Mesenchymal stem cell (in vitro differentiated cells and primary cell): ENCODE data around the gene SMO.

ENCODE experiments used
- DNase-seq: peaks from one replicate; pipeline ENCODE4 v3.0.0-alpha.2; 2013
- H2AFZ ChIP-seq: one replicate; pipeline ENCODE4 v1.6.1; 2013; ENCODE audit warnings: low read depth, mild to moderate bottlenecking, control low read depth, inconsistent platforms, low read length, moderate library complexity
- H2AK5ac ChIP-seq: 2 replicates; pipeline ENCODE4 v1.6.1; 2013; ENCODE audit warnings: low read length, moderate library complexity, mild to moderate bottlenecking, inconsistent platforms; ENCODE audit not compliant: severe bottlenecking
- H2BK120ac ChIP-seq: one replicate; pipeline ENCODE4 v1.6.1; 2013; ENCODE audit warnings: low read depth, mild to moderate bottlenecking, inconsistent platforms, low read length, moderate library complexity
- H2BK12ac ChIP-seq, 2 experiments: one replicate each; pipeline ENCODE4 v1.6.1; 2013; ENCODE audit warnings: inconsistent platforms in 2 of 2, low read length in 2 of 2, mild to moderate bottlenecking in 2 of 2, moderate library complexity in 2 of 2, control low read depth in 1 of 2
- H2BK15ac ChIP-seq: one replicate; pipeline ENCODE4 v1.6.1; 2013; ENCODE audit warnings: mild to moderate bottlenecking, low read depth, inconsistent platforms; ENCODE audit not compliant: poor library complexity, severe bottlenecking
- H2BK5ac ChIP-seq: 2 replicates; pipeline ENCODE4 v1.6.1; 2013; ENCODE audit warnings: low read depth, mild to moderate bottlenecking, low read length, control low read depth, inconsistent platforms; ENCODE audit not compliant: poor library complexity, severe bottlenecking
- H3K14ac ChIP-seq, 2 experiments: one replicate each; pipeline ENCODE4 v1.6.1; 2013; ENCODE audit warnings: inconsistent platforms in 2 of 2, low read length in 2 of 2, control low read depth in 1 of 2, mild to moderate bottlenecking in 1 of 2, moderate library complexity in 1 of 2
- H3K18ac ChIP-seq, 2 experiments: one replicate each; pipeline ENCODE4 v1.6.1; 2013; ENCODE audit warnings: inconsistent platforms in 2 of 2, low read length in 2 of 2, control low read depth in 1 of 2, low read depth in 1 of 2, mild to moderate bottlenecking in 1 of 2
- H3K23ac ChIP-seq, 2 experiments: one replicate each; pipeline ENCODE4 v1.6.1; 2013; ENCODE audit warnings: inconsistent platforms in 2 of 2, low read length in 2 of 2, mild to moderate bottlenecking in 2 of 2, moderate library complexity in 2 of 2, control low read depth in 1 of 2
- H3K27ac ChIP-seq: 2 replicates; pipeline ENCODE4 v1.5.1; 2013; ENCODE audit warnings: mild to moderate bottlenecking, moderate library complexity, low read length, control low read depth, inconsistent platforms; ENCODE audit not compliant: poor library complexity, severe bottlenecking
- H3K27me3 ChIP-seq, 2 experiments: 2 replicates each; pipeline versions ENCODE4 v1.6.1 to v1.7.0; 2013; ENCODE audit warnings: low read length in 2 of 2, mild to moderate bottlenecking in 2 of 2, moderate library complexity in 2 of 2, control low read depth in 1 of 2, inconsistent platforms in 1 of 2; ENCODE audit not compliant: control insufficient read depth in 1 of 2, insufficient read depth in 1 of 2
- H3K36me3 ChIP-seq, 2 experiments: 2 replicates each; pipeline versions ENCODE4 v1.6.1 to v1.7.0; 2013; ENCODE audit warnings: low read length in 2 of 2, control low read depth in 1 of 2, inconsistent platforms in 1 of 2, low read depth in 1 of 2, mild to moderate bottlenecking in 1 of 2; ENCODE audit not compliant: insufficient read depth in 2 of 2, control insufficient read depth in 1 of 2
- H3K4ac ChIP-seq, 2 experiments: one replicate each; pipeline ENCODE4 v1.6.1; 2013; ENCODE audit warnings: inconsistent platforms in 2 of 2, low read length in 2 of 2, mild to moderate bottlenecking in 2 of 2, moderate library complexity in 2 of 2, control low read depth in 1 of 2, low read depth in 1 of 2
- H3K4me1 ChIP-seq: 2 replicates; pipeline ENCODE4 v1.6.1; 2013; ENCODE audit warnings: low read depth, low read length, control low read depth; ENCODE audit not compliant: control insufficient read depth, insufficient read depth
- H3K4me2 ChIP-seq: 2 replicates; pipeline ENCODE4 v1.6.1; 2013; ENCODE audit warnings: low read length, mild to moderate bottlenecking, inconsistent platforms; ENCODE audit not compliant: poor library complexity, severe bottlenecking
- H3K4me3 ChIP-seq, 2 experiments: 2 replicates each; pipeline versions ENCODE4 v1.5.1 to v1.7.0; 2013; ENCODE audit warnings: low read length in 2 of 2, mild to moderate bottlenecking in 2 of 2, control low read depth in 1 of 2, low read depth in 1 of 2; ENCODE audit not compliant: insufficient read depth in 1 of 2
- H3K79me1 ChIP-seq: replicated peaks from 2 replicates; pipeline ENCODE4 v1.6.1; 2013; ENCODE audit warnings: mild to moderate bottlenecking, control low read depth, low read length, inconsistent platforms; ENCODE audit not compliant: poor library complexity, severe bottlenecking
- H3K9ac ChIP-seq: 2 replicates; pipeline ENCODE4 v1.7.0; 2013; ENCODE audit warnings: mild to moderate bottlenecking, low read length, moderate library complexity
- H3K9me3 ChIP-seq: 2 replicates; pipeline ENCODE4 v1.7.0; 2013; ENCODE audit warnings: mild to moderate bottlenecking, low read length; ENCODE audit not compliant: control insufficient read depth
- H4K8ac ChIP-seq: one replicate; pipeline ENCODE4 v1.6.1; 2013; ENCODE audit warnings: inconsistent platforms, mild to moderate bottlenecking, low read length, moderate library complexity
- H4K91ac ChIP-seq: one replicate; pipeline ENCODE4 v1.6.1; 2013; ENCODE audit warnings: mild to moderate bottlenecking, low read length, inconsistent platforms
- WGBS: methylation state at CpG from one replicate; pipeline ENCODE4 v1.1.7; 2013; ENCODE audit warnings: mixed read lengths; 5-methylcytosine and 5-hydroxymethylcytosine counted together

Gene SMO

GRCh38 chr7:129205987-129206785, 17.8 kb downstream of the SMO start:
- no peaks in the 10 kb centered on the region for H3K9me3 ChIP-seq
- H3K36me3 ChIP-seq = peaks cover 0 to 64% of the 10 kb centered on the region in 2 experiments
- no peak overlapping the region for H2AFZ ChIP-seq
- no peak overlapping the region for H2BK5ac ChIP-seq
- H3K9ac ChIP-seq = no peak overlapping the region
- H3K4me3 ChIP-seq = no peak overlapping the region
- H3K27ac ChIP-seq = no peak overlapping the region
- H3K79me1 ChIP-seq = peaks cover 14% of the 10 kb centered on the region
- peaks cover 0 to 19% of the 10 kb centered on the region in 2 experiments for H3K27me3 ChIP-seq
- H2BK120ac ChIP-seq = no peak overlapping the region
- DNase-seq = no peak
- H3K18ac ChIP-seq = no peak overlapping the region
- no peak overlapping the region for H3K4me2 ChIP-seq
- H4K8ac ChIP-seq = no peak overlapping the region
- H3K14ac ChIP-seq = no peak overlapping the region
- H2BK12ac ChIP-seq = no peak overlapping the region
- H2BK15ac ChIP-seq = no peak overlapping the region
- H3K4me1 ChIP-seq = peaks cover 2% of the 10 kb centered on the region
- H2AK5ac ChIP-seq = no peak overlapping the region
- H3K4ac ChIP-seq = no peak overlapping the region
- H3K23ac ChIP-seq = no peak overlapping the region
- WGBS = 97% methylated on average over 15 of the region's 18 CpGs
- H4K91ac ChIP-seq = no peak overlapping the region

GRCh38 chr7:129208667-129209066, 20.2 kb downstream of the SMO start:
- WGBS = 89% methylated on average over 9 of the region's 9 CpGs
- H2BK15ac ChIP-seq = no peak overlapping the region
- H4K8ac ChIP-seq = no peak overlapping the region
- H3K14ac ChIP-seq = no peak overlapping the region
- H3K9me3 ChIP-seq = no peaks in the 10 kb centered on the region
- H3K4ac ChIP-seq = no peak overlapping the region
- no peak overlapping the region for H4K91ac ChIP-seq
- no peak overlapping the region for H2BK12ac ChIP-seq
- H3K18ac ChIP-seq = no peak overlapping the region
- no peak overlapping the region for H2AFZ ChIP-seq
- no peak overlapping the region for H3K23ac ChIP-seq
- H3K27ac ChIP-seq = no peak overlapping the region
- no peak overlapping the region for H2BK120ac ChIP-seq
- no peak overlapping the region for H3K4me2 ChIP-seq
- peaks cover 0 to 23% of the 10 kb centered on the region in 2 experiments for H3K27me3 ChIP-seq
- H2AK5ac ChIP-seq = no peak overlapping the region
- no peak for DNase-seq
- no peak overlapping the region for H2BK5ac ChIP-seq
- peaks cover under 1% of the 10 kb centered on the region for H3K79me1 ChIP-seq
- H3K4me1 ChIP-seq = peaks cover 2% of the 10 kb centered on the region
- peaks cover 0 to 75% of the 10 kb centered on the region in 2 experiments for H3K36me3 ChIP-seq
- H3K4me3 ChIP-seq = no peak overlapping the region
- no peak overlapping the region for H3K9ac ChIP-seq

DNA sequence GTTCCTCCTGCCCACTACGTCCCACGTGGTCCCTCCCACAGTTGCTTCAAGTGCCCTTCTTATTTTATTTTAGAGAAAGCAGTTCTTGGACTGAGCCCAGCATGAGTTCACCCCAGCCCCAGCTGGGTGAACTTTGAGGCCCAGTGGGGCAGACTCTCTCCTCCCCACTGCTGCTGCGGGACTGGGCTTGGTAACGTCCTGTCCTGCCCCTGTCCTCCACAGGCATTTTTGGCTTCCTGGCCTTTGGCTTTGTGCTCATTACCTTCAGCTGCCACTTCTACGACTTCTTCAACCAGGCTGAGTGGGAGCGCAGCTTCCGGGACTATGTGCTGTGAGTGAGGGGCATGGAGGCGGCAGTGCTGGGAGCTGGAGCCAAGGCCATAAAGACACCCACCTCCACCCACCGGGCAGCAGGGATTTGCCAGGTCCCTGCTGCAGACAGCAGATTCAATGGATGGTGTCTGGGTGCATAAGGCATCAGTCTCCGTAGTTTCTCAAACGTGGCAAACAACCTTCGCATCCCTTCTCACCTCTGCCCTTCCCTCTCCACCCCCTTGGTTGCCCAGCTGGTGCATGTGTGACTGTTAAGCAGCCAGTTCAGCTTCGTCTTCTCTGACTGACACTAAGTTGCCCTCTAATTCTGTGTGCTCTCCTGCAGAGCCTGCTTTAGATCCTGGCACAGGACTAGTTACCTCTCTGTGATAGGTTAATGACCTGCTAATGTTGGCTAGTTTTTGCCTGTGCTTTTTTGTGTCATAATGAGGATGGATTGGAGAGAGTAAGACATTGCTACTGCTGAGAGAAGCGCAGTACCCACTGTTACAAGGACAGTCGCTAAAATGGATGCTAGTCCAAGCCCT, 20.9 kb downstream of the SMO start:
- H3K18ac ChIP-seq = no peak overlapping the region
- no peak overlapping the region for H3K9ac ChIP-seq
- H3K14ac ChIP-seq = no peak overlapping the region
- DNase-seq = no peak
- H3K23ac ChIP-seq = no peak overlapping the region
- no peak overlapping the region for H3K27ac ChIP-seq
- no peak overlapping the region for H2BK5ac ChIP-seq
- H4K91ac ChIP-seq = no peak overlapping the region
- H2AFZ ChIP-seq = no peak overlapping the region
- peaks cover 7% of the 10 kb centered on the region for H3K4me1 ChIP-seq
- no peak overlapping the region for H3K4ac ChIP-seq
- no peak overlapping the region for H2BK120ac ChIP-seq
- no peaks in the 10 kb centered on the region for H3K79me1 ChIP-seq
- no peak overlapping the region for H2BK12ac ChIP-seq
- no peak overlapping the region for H3K4me2 ChIP-seq
- H3K36me3 ChIP-seq = peaks cover 0 to 79% of the 10 kb centered on the region in 2 experiments
- H3K27me3 ChIP-seq = peaks cover 0 to 28% of the 10 kb centered on the region in 2 experiments
- no peaks in the 10 kb centered on the region for H3K9me3 ChIP-seq
- no peak overlapping the region for H3K4me3 ChIP-seq
- WGBS = 95% methylated on average over 14 of the region's 15 CpGs
- no peak overlapping the region for H2BK15ac ChIP-seq
- H4K8ac ChIP-seq = no peak overlapping the region
- no peak overlapping the region for H2AK5ac ChIP-seq
